ENCODE data around the gene CRPPA. TPM values are rescaled to one million over a fixed set of nuclear protein-coding genes. Genes with fewer than 3 reads are reported as not detected.

CRPPA gene
- total and polyA plus RNA-seq, 2 of the 4 experiments (the other 2 are of a cell fraction), result 0.67 to 1.3 TPM

DNA sequence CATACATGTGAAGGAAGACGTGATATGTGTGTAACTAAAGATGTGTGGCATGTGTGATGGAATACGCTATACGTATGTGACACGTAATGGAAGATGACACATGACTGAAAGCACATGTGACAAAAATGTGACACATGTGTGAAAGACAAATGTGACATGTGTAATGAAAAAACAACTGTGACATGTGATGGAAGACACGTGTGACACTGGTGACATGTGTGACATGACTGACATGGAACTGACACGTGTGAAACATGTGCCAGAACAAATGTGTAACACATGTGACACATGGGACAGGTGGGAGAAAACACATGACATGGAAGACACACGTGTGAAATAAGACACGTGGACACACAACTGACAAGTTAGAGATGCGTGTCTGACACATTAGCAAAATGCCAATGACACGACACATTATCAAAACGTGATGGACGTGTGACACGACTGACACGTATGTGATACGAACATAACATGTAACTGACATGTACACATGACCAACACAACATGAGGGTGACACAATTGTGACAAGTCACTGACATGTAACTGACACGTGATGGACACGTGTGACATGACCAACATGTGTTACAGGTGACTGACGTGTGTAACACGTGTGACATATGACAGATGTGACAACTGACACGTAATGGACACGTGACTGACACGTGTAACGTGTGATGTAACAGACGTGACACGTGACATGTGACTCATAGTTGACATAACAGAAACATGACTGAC, 24.4 kb downstream of the CRPPA start:
- Histone ChIP-seq H3K9ac (ENCODE audit: low read depth, low read length) (no peak overlapping the region), H3K36me3 (ENCODE audit: control insufficient read depth, insufficient read depth, low read length) (no peaks in the 10 kb centered on the region), H3K9me3 (ENCODE audit: control insufficient read depth, insufficient read depth, low read length) (peaks cover 22% of the 10 kb centered on the region; the same call in 1 of the 2 replicates), H4K20me1 (ENCODE audit: insufficient read depth, low read length) (0 out of 2 replicates have a peak, but pooled peaks cover 6% of the 10 kb centered on the region), H3K27me3 (ENCODE audit: control insufficient read depth, insufficient read depth, low read length) (no peaks in the 10 kb centered on the region), H3K79me1 (ENCODE audit: low read depth in 1 of 2, low read length in 2 of 2) (no peaks in the 10 kb centered on the region; a peak in 1 of 4 replicates), H2AK5ac (ENCODE audit: low read depth, low read length) (no peak overlapping the region), H2AFZ (replicated peaks; ENCODE audit: low read length, poor library complexity) (no peak overlapping the region), H4K8ac (ENCODE audit: low read depth in 2 of 2, low read length in 2 of 2) (no peak overlapping the region), H3K23ac (ENCODE audit: low read depth, low read length) (no peak overlapping the region), H3K9me1 (ENCODE audit: insufficient read depth, low read length) (peaks cover 3% of the 10 kb centered on the region; the same call in 1 of the 2 replicates), H3K4me3 (ENCODE audit: insufficient read depth, low read depth, low read length) (no peak overlapping the region), H3K56ac (ENCODE audit: extremely low read depth, insufficient read depth, low read length) (no peak overlapping the region), H2BK120ac (ENCODE audit: low read depth, low read length) (no peak overlapping the region), H3K14ac (replicated peaks; ENCODE audit: low read depth, low read length) (no peak overlapping the region), H3K4me1 (ENCODE audit: control insufficient read depth, insufficient read depth, low read length) (no peaks in the 10 kb centered on the region), H3K4me2 (ENCODE audit: low read depth, low read length) (no peak overlapping the region), H3K18ac (ENCODE audit: low read depth, low read length) (no peak overlapping the region), H3K27ac (ENCODE audit: insufficient read depth, low read length) (no peak overlapping the region), H2BK20ac (ENCODE audit: low read depth, low read length) (no peak overlapping the region), H4K91ac (ENCODE audit: insufficient read depth, low read depth, low read length) (no peak overlapping the region), H2AK9ac (replicated peaks; ENCODE audit: low read depth, low read length, poor library complexity) (no peak overlapping the region), H3K4ac (ENCODE audit: low read depth, low read length) (no peak overlapping the region), H2BK5ac (ENCODE audit: low read depth, low read length, poor library complexity, severe bottlenecking) (no peak overlapping the region), H4K5ac (ENCODE audit: low read depth, low read length) (no peak overlapping the region), H2BK15ac (ENCODE audit: low read depth, low read length) (no peak overlapping the region)
- DNase-seq, result peak; percentile 2
- intact Hi-C loops (cut with micrococcal nuclease) (no loop called here), dilution Hi-C loops (cut with HindIII; ENCODE audit: low sequenced_read_pairs, unreplicated experiment) (no loop called here), in situ Hi-C loops (cut with MboI; ENCODE audit: low sequenced_read_pairs) (no loop called here)
- WGBS, 2 experiments (ENCODE audit: extremely low coverage in 2 of 2, insufficient read length in 1 of 2), result 95% methylated on average over 25 of the region's 25 CpGs; no CpG with 5 or more reads in 1 of the 2 experiments
- POLR2A ChIA-PET (ENCODE audit: unreplicated experiment), result no interaction called here
- ATAC-seq (ENCODE audit: low read depth), result no peak
- TF ChIP-seq BHLHE40 (IDR thresholded peaks at IDR 0.05; ENCODE audit: low read depth, low read length), result no peak
- 0 out of 2 replicates have a peak, but pooled peaks have one; percentile 5 for TF ChIP-seq CEBPB (IDR thresholded peaks at IDR 0.05; ENCODE audit: low read depth, low read length)
- CTCF ChIA-PET, result no interaction called here
- no TSS peak for BruUV-seq (replicated peaks)

All from IMR-90 (cell line).